Prostate gland (tissue), 2 donors: ENCODE results near the gene TCERG1L. TPM values are rescaled to one million over a fixed set of nuclear protein-coding genes. Genes with fewer than 3 reads are reported as not detected.

Source experiments
- DNase-seq: peaks from one replicate; pipeline ENCODE4 v3.0.0-alpha.2; 2019; ENCODE audit warnings: low spot score
- H3K27ac ChIP-seq, 2 donors: fragments of 200-600 bp; sonication (generic); 2 replicates each; pipeline ENCODE4 v1.5.1; 2017 to 2019
- H3K27me3 ChIP-seq: fragments of 200-600 bp; sonication (generic); replicated peaks from 2 replicates; pipeline ENCODE4 v1.5.1; 2019; ENCODE audit not compliant: insufficient read depth
- H3K36me3 ChIP-seq, 2 donors: fragments of 200-600 bp; sonication (generic); 1 replicate in 1 of 2; 2 replicates in 1 of 2; pipeline versions ENCODE4 v1.5.1 to v1.8.1; 2017 to 2019
- H3K4me1 ChIP-seq: fragments of 200-600 bp; sonication (generic); replicated peaks from 2 replicates; pipeline ENCODE4 v1.5.1; 2019
- H3K4me3 ChIP-seq, 2 donors: fragments of 200-600 bp; sonication (generic); 2 replicates each; pipeline ENCODE4 v1.5.1; 2017 to 2019
- H3K9me3 ChIP-seq: fragments of 200-600 bp; sonication (generic); 2 replicates; pipeline ENCODE4 v1.5.1; 2017
- CTCF ChIP-seq, 4 experiments: fragments of 200-600 bp in 2 of 4; fragments of 450-650 bp in 2 of 4; sonication (generic) in 2 of 4; IDR thresholded peaks; 1 replicate in 3 of 4; 2 replicates in 1 of 4; pipeline ENCODE4 v1.5.1; 2016 to 2019; ENCODE audit warnings: antibody characterized with exemption in 4 of 4, mild to moderate bottlenecking in 2 of 4, moderate library complexity in 2 of 4
- POLR2A ChIP-seq: fragments of 450-650 bp; IDR thresholded peaks from one replicate; pipeline ENCODE4 v1.6.1; 2016; ENCODE audit warnings: antibody characterized with exemption, mild to moderate bottlenecking
- POLR2AphosphoS5 ChIP-seq: sonication (generic); formaldehyde crosslinking; IDR thresholded peaks from one replicate; pipeline ENCODE4 v1.6.1; 2017; ENCODE audit warnings: antibody characterized with exemption
- WGBS: methylation state at CpG from one replicate; pipeline ENCODE4 v1.1.5; 2018; 5-methylcytosine and 5-hydroxymethylcytosine counted together
- intact Hi-C: fragments of 100-400 bp; cut with DNase I; formaldehyde crosslinking; loops from one replicate; pipeline ENCODE4 v1.14.2; 2022
- total RNA-seq, 2 donors: library from RNA; depleted of rRNA; stranded (reverse); fragments of >200 nt; gene quantifications; one replicate each; pipeline ENCODE4 v1.1.0, GENCODE V29; 2016

The TCERG1L gene
- total RNA-seq, 2 donors from 2014 or later = 0.23 to 4.0 TPM

DNA sequence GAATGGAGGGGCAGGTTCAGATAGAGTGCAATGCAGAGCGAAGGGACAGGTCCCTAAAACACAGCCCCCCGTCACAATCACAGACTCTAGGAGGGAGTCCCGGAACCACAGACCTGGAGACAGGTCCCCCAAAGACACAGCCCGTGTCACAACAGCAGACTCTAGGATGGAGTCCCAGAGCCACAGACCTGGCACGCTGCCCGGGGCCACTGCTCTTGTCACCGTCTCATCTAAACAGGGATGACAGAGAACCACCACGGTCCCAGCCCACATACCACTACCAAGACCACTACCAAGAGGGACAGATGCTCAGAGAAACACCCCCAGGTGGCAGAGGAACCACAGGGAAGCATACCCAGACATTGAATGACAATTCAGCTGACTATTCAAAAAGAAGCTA lies 183.9 kb downstream of the TCERG1L start:
- intact Hi-C loops = no loop called here
- WGBS = 71% methylated on average over 8 of the region's 8 CpGs
- TF ChIP-seq CTCF (IDR thresholded peaks at IDR 0.05) (no peak), POLR2AphosphoS5 (no peak), POLR2A (no peak)
- no peaks in the 10 kb centered on the region for H3K36me3 ChIP-seq
- H3K9me3 ChIP-seq = no peaks in the 10 kb centered on the region
- H3K27ac ChIP-seq = no peak overlapping the region
- no peaks in the 10 kb centered on the region for H3K4me1 ChIP-seq
- H3K27me3 ChIP-seq = no peaks in the 10 kb centered on the region
- no peak for DNase-seq
- H3K4me3 ChIP-seq = no peak overlapping the region

GRCh38 chr10:131127138-131127589 lies 184.4 kb downstream of the TCERG1L start:
- Histone ChIP-seq H3K9me3 (no peaks in the 10 kb centered on the region), H3K4me1 (no peaks in the 10 kb centered on the region), H3K36me3 (no peaks in the 10 kb centered on the region), H3K4me3 (no peak overlapping the region), H3K27me3 (no peaks in the 10 kb centered on the region), H3K27ac (no peak overlapping the region)
- no peak for DNase-seq
- WGBS = 82% methylated on average over 9 of the region's 9 CpGs
- TF ChIP-seq POLR2A (no peak), POLR2AphosphoS5 (no peak), CTCF (IDR thresholded peaks at IDR 0.05) (no peak)
- intact Hi-C loops = no loop called here

DNA sequence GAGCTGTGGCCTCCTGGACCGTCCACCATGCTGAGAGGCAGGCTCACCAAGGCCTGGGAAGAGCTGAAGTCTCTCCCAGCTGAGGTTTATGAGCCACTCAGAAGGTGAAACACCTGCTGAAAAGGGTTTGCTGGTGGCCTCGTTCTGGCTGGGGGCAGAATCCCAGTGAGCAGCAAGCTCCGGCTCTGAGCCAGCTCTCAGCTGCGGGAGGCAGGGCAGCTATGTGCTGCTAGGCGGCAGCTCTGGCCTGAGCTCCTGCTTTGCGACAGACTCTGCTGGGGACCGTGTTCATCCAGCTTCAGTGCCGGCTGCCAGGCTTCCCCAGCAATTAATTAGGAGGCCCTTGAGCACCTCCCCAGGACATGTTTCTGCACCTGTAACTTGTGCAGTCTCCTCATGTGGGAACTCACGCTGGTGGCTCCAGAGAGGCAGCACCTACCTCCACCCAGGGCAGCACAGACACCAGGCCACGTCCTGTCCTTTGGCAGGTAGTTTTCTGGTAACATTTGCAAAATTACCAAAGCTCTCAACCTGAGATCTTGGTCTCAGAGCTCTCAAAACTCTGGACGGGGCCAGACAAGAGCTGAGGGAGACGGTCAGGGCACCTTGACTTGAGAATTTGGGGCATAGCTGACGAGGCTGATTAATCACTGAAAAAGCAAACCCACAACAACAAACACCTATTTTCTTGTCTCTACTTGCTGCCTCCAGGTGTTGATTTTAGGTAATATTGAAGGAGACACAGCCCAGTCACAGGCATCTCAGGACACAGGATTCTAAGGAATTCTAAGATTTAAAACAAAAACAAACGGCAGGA lies 185.0 kb downstream of the TCERG1L start:
- TF ChIP-seq POLR2AphosphoS5 (no peak), POLR2A (no peak)
- intact Hi-C loops = no loop called here
- H3K27ac ChIP-seq = no peak overlapping the region

DNA sequence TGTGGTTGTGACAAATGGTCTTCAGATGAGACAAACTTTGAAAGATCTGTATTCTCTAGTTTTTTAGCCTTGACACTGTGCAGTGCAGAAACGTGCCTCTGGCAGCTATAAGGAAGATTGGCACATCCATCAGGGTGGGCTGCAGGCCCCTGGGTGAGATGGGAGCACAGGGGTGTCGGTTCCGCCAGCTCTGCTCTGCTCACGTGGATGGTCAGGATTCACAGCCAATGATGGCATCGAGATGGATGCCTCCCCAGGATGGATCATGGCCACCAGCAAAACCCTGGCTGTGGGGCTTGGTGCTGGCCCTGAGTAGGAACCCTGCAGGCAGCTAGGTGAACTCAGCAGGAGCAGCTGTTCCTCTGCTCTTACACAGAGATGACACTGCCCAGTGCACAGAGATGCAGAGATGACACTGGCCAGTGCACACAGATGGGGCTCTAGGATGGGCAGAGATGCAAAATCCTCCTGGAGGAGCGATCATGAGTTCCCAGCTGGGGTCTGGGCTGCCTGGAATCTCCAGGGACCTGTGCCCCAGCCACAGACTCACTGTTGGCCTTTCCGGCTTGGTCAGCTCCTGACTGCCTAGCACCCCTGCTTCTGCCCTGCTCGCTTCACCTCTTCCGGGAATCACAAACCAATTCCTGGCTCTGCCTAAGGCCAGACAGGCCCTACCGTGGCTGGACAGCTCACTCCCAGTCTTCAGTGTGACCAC lies 185.9 kb downstream of the TCERG1L start:
- no peak overlapping the region for H3K27ac ChIP-seq
- H3K27me3 ChIP-seq = no peaks in the 10 kb centered on the region
- WGBS = 82% methylated on average over 10 of the region's 10 CpGs
- no peak overlapping the region for H3K4me3 ChIP-seq
- no peaks in the 10 kb centered on the region for H3K4me1 ChIP-seq
- TF ChIP-seq POLR2A (no peak), CTCF (IDR thresholded peaks at IDR 0.05) (no peak), POLR2AphosphoS5 (no peak)
- intact Hi-C loops = no loop called here
- DNase-seq = no peak
- H3K36me3 ChIP-seq = no peaks in the 10 kb centered on the region
- no peaks in the 10 kb centered on the region for H3K9me3 ChIP-seq

More for the DNA sequence above, 185.0 kb downstream of the TCERG1L start:
- 53% methylated on average over 14 of the region's 14 CpGs for WGBS
- Histone ChIP-seq H3K9me3 (no peaks in the 10 kb centered on the region), H3K27me3 (no peaks in the 10 kb centered on the region), H3K4me1 (no peaks in the 10 kb centered on the region), H3K36me3 (no peaks in the 10 kb centered on the region), H3K4me3 (no peak overlapping the region)
- DNase-seq = no peak

DNA sequence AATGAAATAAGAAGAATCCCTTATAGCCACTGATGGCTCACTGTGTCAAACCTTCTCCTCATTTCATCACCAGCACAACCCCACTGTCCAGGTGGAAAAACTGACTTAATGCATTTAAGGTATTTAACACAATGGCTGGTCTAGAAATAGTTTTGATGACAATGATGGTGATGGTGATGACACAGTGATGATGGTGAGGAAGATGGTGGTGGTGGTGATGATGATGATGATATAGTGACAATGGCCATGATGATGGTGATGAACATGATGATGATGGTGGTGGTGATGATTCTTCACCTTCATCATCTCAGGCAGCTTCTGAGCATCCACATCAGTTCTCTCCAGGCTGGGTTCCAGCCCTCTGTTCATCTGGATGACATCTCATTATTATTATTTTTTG lies 186.6 kb downstream of the TCERG1L start:
- DNase-seq = no peak
- Histone ChIP-seq H3K9me3 (no peaks in the 10 kb centered on the region), H3K36me3 (no peaks in the 10 kb centered on the region), H3K27ac (no peak overlapping the region), H3K4me1 (no peaks in the 10 kb centered on the region), H3K4me3 (no peak overlapping the region), H3K27me3 (no peaks in the 10 kb centered on the region)
- no peak for TF ChIP-seq POLR2AphosphoS5
- TF ChIP-seq POLR2A = no peak
- TF ChIP-seq CTCF (IDR thresholded peaks at IDR 0.05) = no peak
- intact Hi-C loops = no loop called here
